IMR-90 (cell line): ENCODE results near the gene LCK. TPM values are rescaled to one million over a fixed set of nuclear protein-coding genes. Genes with fewer than 3 reads are reported as not detected.

ENCODE experiments used
- ATAC-seq: fragments of 200-7000 bp; cut with Tn5 transposase; 2 replicates; pipeline ENCODE4 v1.9.1; 2020; ENCODE audit warnings: low read depth, mild to moderate bottlenecking, moderate library complexity
- BruUV-seq: library from RNA; stranded (reverse); fragments of 400-500 nt; replicated peaks from 2 replicates; lab custom pipeline; 2021; lab: Mats Ljungman, UMichigan
- CTCF ChIA-PET: fragments of 300-600 bp; formaldehyde crosslinking; extraction: SDS; loops from one replicate; lab custom pipeline; 2021; ENCODE audit warnings: antibody characterized with exemption; lab: Yijun Ruan, JAX
- POLR2A ChIA-PET: fragments of 300-600 bp; sonication (Branson Sonifier 250); formaldehyde crosslinking; loops from one replicate; lab custom pipeline; 2022; ENCODE audit warnings: antibody characterized with exemption; ENCODE audit not compliant: unreplicated experiment; lab: Charles Lee
- DNase-seq: peaks from one replicate; pipeline ENCODE4 v3.0.0; 2013
- H2AFZ ChIP-seq: replicated peaks from 2 replicates; pipeline ENCODE3; 2013; ENCODE audit warnings: low read length, mild to moderate bottlenecking; ENCODE audit not compliant: poor library complexity
- H2AK5ac ChIP-seq: 2 replicates; pipeline ENCODE4 v1.6.1; 2013; ENCODE audit warnings: low read depth, low read length, inconsistent platforms
- H2AK9ac ChIP-seq: replicated peaks from 2 replicates; pipeline ENCODE3; 2013; ENCODE audit warnings: mild to moderate bottlenecking, low read depth, low read length, moderate library complexity; ENCODE audit not compliant: poor library complexity
- H2BK120ac ChIP-seq: 2 replicates; pipeline ENCODE4 v1.6.1; 2013; ENCODE audit warnings: low read depth, low read length, inconsistent platforms
- H2BK15ac ChIP-seq: 3 replicates; pipeline ENCODE4 v1.6.1; 2013; ENCODE audit warnings: low read depth, low read length, inconsistent platforms
- H2BK20ac ChIP-seq: 2 replicates; pipeline ENCODE4 v1.6.1; 2013; ENCODE audit warnings: low read depth, mild to moderate bottlenecking, inconsistent platforms, low read length, moderate library complexity
- H2BK5ac ChIP-seq: 2 replicates; pipeline ENCODE4 v1.6.1; 2013; ENCODE audit warnings: mild to moderate bottlenecking, low read depth, low read length, inconsistent platforms; ENCODE audit not compliant: poor library complexity, severe bottlenecking
- H3K14ac ChIP-seq: replicated peaks from 2 replicates; pipeline ENCODE4 v1.6.1; 2013; ENCODE audit warnings: low read depth, low read length, inconsistent platforms
- H3K18ac ChIP-seq: 2 replicates; pipeline ENCODE4 v1.6.1; 2013; ENCODE audit warnings: low read depth, low read length, control low read depth
- H3K23ac ChIP-seq: 2 replicates; pipeline ENCODE4 v1.6.1; 2013; ENCODE audit warnings: low read depth, low read length, inconsistent platforms
- H3K27ac ChIP-seq: 2 replicates; pipeline ENCODE4 v1.5.1; 2013; ENCODE audit warnings: mild to moderate bottlenecking, control low read depth, low read length; ENCODE audit not compliant: insufficient read depth
- H3K27me3 ChIP-seq: 2 replicates; pipeline ENCODE4 v1.6.1; 2013; ENCODE audit warnings: low read length; ENCODE audit not compliant: control insufficient read depth, insufficient read depth
- H3K36me3 ChIP-seq: 2 replicates; pipeline ENCODE4 v1.6.1; 2013; ENCODE audit warnings: low read length, mixed read lengths; ENCODE audit not compliant: control insufficient read depth, insufficient read depth
- H3K4ac ChIP-seq: 2 replicates; pipeline ENCODE4 v1.6.1; 2013; ENCODE audit warnings: low read depth, low read length, inconsistent platforms
- H3K4me1 ChIP-seq: 2 replicates; pipeline ENCODE4 v1.6.1; 2013; ENCODE audit warnings: low read length, mixed read lengths; ENCODE audit not compliant: control insufficient read depth, insufficient read depth
- H3K4me2 ChIP-seq: 2 replicates; pipeline ENCODE4 v1.6.1; 2013; ENCODE audit warnings: low read depth, mild to moderate bottlenecking, control low read depth, low read length, moderate library complexity
- H3K4me3 ChIP-seq: 2 replicates; pipeline ENCODE4 v1.5.1; 2013; ENCODE audit warnings: low read depth, mild to moderate bottlenecking, control low read depth, low read length, moderate library complexity; ENCODE audit not compliant: insufficient read depth
- H3K56ac ChIP-seq: 2 replicates; pipeline ENCODE4 v1.6.1; 2013; ENCODE audit warnings: low read length, inconsistent platforms; ENCODE audit not compliant: insufficient read depth; ENCODE audit errors: extremely low read depth
- H3K79me1 ChIP-seq, 2 experiments: 2 replicates each; pipeline ENCODE4 v1.6.1; 2013; ENCODE audit warnings: low read length in 2 of 2, inconsistent platforms in 1 of 2, low read depth in 1 of 2
- H3K9ac ChIP-seq: 2 replicates; pipeline ENCODE4 v1.6.1; 2013; ENCODE audit warnings: low read depth, low read length, control low read depth
- H3K9me1 ChIP-seq: 2 replicates; pipeline ENCODE4 v1.6.1; 2013; ENCODE audit warnings: low read length, inconsistent platforms; ENCODE audit not compliant: insufficient read depth
- H3K9me3 ChIP-seq: 2 replicates; pipeline ENCODE4 v1.6.1; 2013; ENCODE audit warnings: low read length; ENCODE audit not compliant: control insufficient read depth, insufficient read depth
- H4K20me1 ChIP-seq: 2 replicates; pipeline ENCODE4 v1.6.1; 2013; ENCODE audit warnings: low read length, inconsistent platforms; ENCODE audit not compliant: insufficient read depth
- H4K5ac ChIP-seq: 2 replicates; pipeline ENCODE4 v1.6.1; 2013; ENCODE audit warnings: mild to moderate bottlenecking, low read depth, low read length, control low read depth
- H4K8ac ChIP-seq, 2 experiments: 2 replicates each; pipeline ENCODE4 v1.6.1; 2013; ENCODE audit warnings: low read depth in 2 of 2, low read length in 2 of 2, control low read depth in 1 of 2, inconsistent platforms in 1 of 2
- H4K91ac ChIP-seq: 2 replicates; pipeline ENCODE4 v1.6.1; 2013; ENCODE audit warnings: low read depth, low read length, inconsistent platforms; ENCODE audit not compliant: insufficient read depth
- MAFK ChIP-seq: IDR thresholded peaks from 2 replicates; pipeline ENCODE4 v1.6.1; 2012; ENCODE audit warnings: low read depth, low read length, improper control_type of control experiment
- POLR2A ChIP-seq: IDR thresholded peaks from 2 replicates; pipeline ENCODE4 v1.6.1; 2012; ENCODE audit warnings: mild to moderate bottlenecking, low read depth, low read length
- RCOR1 ChIP-seq: IDR thresholded peaks from 2 replicates; pipeline ENCODE4 v1.6.1; 2012; ENCODE audit warnings: mild to moderate bottlenecking, low read length, improper control_type of control experiment; ENCODE audit not compliant: insufficient replicate concordance
- RFX5 ChIP-seq: IDR thresholded peaks from 2 replicates; pipeline ENCODE4 v1.8.0; 2012; ENCODE audit warnings: low read depth, mild to moderate bottlenecking, low read length, moderate library complexity
- WGBS, 2 experiments: methylation state at CpG; one replicate each; pipeline versions ENCODE4 v1.1.5 to v1.1.7; 2013; ENCODE audit warnings: missing lambda C conversion rate in 2 of 2; ENCODE audit not compliant: insufficient read length in 1 of 2; ENCODE audit errors: extremely low coverage in 2 of 2; 5-methylcytosine and 5-hydroxymethylcytosine counted together
- dilution Hi-C: fragments of 300-500 bp; cut with HindIII; formaldehyde crosslinking; loops from one replicate; pipeline ENCODE4 v1.14.3; 2018; ENCODE audit warnings: low sequenced_read_pairs; ENCODE audit not compliant: unreplicated experiment
- in situ Hi-C: fragments of 300-500 bp; cut with MboI; formaldehyde crosslinking; loops from 3 replicates; pipeline ENCODE4 v1.14.3; 2019; ENCODE audit warnings: low sequenced_read_pairs, inconsistent platforms, mixed read lengths
- intact Hi-C: fragments of 100-400 bp; cut with micrococcal nuclease; formaldehyde crosslinking; loops from 2 replicates; pipeline ENCODE4 v1.10.0; 2022
- polyA plus RNA-seq, 3 experiments: library from polyadenylated mRNA; depleted of rRNA; stranded (reverse); fragments of >200 nt; gene quantifications; 2 replicates each; pipeline ENCODE4 v1.2.3, GENCODE V29; 2012; ENCODE audit warnings: low replicate concordance in 1 of 3
- total RNA-seq: library from RNA; depleted of rRNA; stranded (reverse); fragments of >200 nt; gene quantifications from 2 replicates; pipeline ENCODE4 v1.2.3, GENCODE V29; 2012
- TF ChIP-seq, protein P1 (sequence below): fragments of 150-350 bp; IDR thresholded peaks from 2 replicates; pipeline ENCODE4 v1.6.1; 2016; ENCODE audit warnings: low read depth, mild to moderate bottlenecking, low read length, moderate library complexity, borderline replicate concordance

LCK gene
- total and polyA plus RNA-seq, 2 of the 4 experiments (the other 2 are of a cell fraction), result not detected

DNA sequence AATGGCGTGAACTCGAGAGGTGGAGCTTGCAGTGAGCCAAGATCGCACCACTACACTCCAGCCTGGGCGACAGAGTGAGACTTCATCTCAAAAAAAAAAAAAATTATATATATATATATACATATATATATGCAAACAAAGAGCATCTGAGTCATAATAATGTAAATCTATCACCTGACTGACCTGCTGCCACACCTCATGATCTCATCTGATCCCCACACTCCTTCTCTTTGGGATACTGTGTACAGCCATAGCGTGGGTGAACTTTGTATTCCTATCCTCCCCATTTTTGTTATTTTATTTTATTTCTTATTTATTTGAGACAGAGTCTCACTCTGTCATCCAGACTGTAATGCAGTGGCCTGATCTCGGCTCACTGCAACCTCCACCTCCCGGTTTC is 38.2 kb downstream of the LCK start:
- no peak overlapping the region for H3K9ac ChIP-seq
- H4K5ac ChIP-seq, result no peak overlapping the region
- in situ Hi-C loops, result no loop called here
- H3K18ac ChIP-seq, result no peak overlapping the region
- POLR2A ChIA-PET, result no interaction called here
- H4K20me1 ChIP-seq, result no peaks in the 10 kb centered on the region
- dilution Hi-C loops, result no loop called here
- no peak overlapping the region for H4K8ac ChIP-seq
- no peak overlapping the region for H2BK20ac ChIP-seq
- H3K36me3 ChIP-seq, result no peaks in the 10 kb centered on the region
- no peak overlapping the region for H3K4me3 ChIP-seq
- no peak overlapping the region for H4K91ac ChIP-seq
- CTCF ChIA-PET, result interaction anchor here (1.4 kb wide), 1 partner anchor 41 kb away, joined by 6 read pairs; no protein-coding TSS in a partner anchor
- H3K4ac ChIP-seq, result no peak overlapping the region
- no peak overlapping the region for H2AK5ac ChIP-seq
- BruUV-seq, result no TSS peak
- H2BK15ac ChIP-seq, result no peak overlapping the region
- intact Hi-C loops, result no loop called here
- peaks cover 3% of the 10 kb centered on the region; the same call in 1 of the 2 replicates for H3K9me1 ChIP-seq
- no peak for DNase-seq
- WGBS, 2 experiments, result 92% methylated on average over 2 of the region's 7 CpGs; no CpG with 5 or more reads in 1 of the 2 experiments
- no peaks in the 10 kb centered on the region for H3K27me3 ChIP-seq
- no peak overlapping the region for H3K56ac ChIP-seq
- ATAC-seq, result no peak
- H3K23ac ChIP-seq, result no peak overlapping the region
- no peak overlapping the region for H3K27ac ChIP-seq
- H3K4me1 ChIP-seq, result 0 out of 2 replicates have a peak, but pooled peaks cover 2% of the 10 kb centered on the region
- H3K79me1 ChIP-seq, result peaks cover 11 to 23% of the 10 kb centered on the region in 2 experiments; a peak in 3 of 4 replicates
- no peak overlapping the region for H3K14ac ChIP-seq
- TF ChIP-seq POLR2A (no peak), RCOR1 (no peak), MAFK (no peak), RFX5 (no peak)
- TF ChIP-seq, protein P1, sequence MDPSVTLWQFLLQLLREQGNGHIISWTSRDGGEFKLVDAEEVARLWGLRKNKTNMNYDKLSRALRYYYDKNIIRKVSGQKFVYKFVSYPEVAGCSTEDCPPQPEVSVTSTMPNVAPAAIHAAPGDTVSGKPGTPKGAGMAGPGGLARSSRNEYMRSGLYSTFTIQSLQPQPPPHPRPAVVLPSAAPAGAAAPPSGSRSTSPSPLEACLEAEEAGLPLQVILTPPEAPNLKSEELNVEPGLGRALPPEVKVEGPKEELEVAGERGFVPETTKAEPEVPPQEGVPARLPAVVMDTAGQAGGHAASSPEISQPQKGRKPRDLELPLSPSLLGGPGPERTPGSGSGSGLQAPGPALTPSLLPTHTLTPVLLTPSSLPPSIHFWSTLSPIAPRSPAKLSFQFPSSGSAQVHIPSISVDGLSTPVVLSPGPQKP, result no peak
- H2AFZ ChIP-seq, result no peak overlapping the region
- H2AK9ac ChIP-seq, result no peak overlapping the region
- H2BK120ac ChIP-seq, result no peak overlapping the region
- no peaks in the 10 kb centered on the region for H3K9me3 ChIP-seq
- H3K4me2 ChIP-seq, result no peak overlapping the region
- H2BK5ac ChIP-seq, result no peak overlapping the region
